HG03558 (cell line): ENCODE measurements around the gene AMBP.

ENCODE experiments used
- ATAC-seq: cut with Tn5 transposase; IDR thresholded peaks from one replicate; pipeline ENCODE4 v1.9.1; 2021; ENCODE audit warnings: moderate number of reproducible peaks; ENCODE audit not compliant: unreplicated experiment; ENCODE audit errors: extremely low read depth

Gene AMBP

DNA sequence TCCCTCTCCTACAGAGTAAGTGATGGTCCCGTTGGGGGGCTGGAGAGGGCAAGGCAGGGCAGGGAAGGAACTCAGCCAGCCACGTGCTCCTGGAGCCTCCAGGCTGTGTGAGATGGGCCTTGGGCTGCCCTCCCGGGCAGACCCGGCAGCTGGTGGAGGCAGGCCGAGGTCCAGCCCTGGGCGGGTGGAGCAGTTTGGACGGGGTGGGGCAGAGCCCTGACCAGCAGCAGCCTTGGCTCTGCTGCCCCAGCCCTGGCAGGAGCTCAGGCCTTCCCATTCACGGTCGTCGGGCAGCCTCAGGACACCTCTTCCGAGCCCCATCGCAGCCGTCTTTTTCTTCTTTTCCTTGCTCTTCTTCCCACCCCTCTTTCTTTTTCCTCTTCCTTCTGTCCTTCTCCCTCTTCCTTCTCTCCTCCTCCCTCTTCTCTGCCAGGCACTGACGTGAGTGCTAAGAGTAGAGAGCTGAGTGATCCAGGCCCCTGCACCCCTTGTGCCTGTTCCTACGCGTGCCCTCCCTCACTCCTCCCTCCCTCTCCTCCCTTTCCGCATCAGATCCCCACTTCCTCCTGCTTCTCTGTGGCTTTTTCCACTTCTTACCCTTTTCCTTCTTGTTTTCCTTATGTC, 42.8 kb downstream of the AMBP start:
- ATAC-seq, result no peak

DNA sequence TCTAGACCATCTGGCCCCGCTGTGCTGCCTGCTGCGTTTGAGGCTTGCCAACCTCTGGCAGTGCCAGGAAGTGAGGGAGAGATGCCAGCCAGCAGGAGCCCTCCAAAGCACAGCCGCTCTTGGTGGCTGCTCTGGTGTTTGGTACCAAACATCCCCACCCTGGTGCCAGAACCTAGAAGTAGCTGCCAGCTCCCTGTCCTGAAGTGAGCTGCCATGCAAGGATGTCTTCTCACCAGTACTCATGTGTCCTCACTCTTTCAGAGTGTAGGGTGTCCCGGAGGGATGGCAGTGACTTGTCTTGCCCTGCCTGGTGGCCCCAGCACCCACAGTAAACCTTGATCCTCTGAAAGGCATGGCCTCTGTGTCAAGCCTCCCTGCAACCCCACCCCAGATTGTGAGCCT, 43.4 kb downstream of the AMBP start:
- ATAC-seq, result no peak

DNA sequence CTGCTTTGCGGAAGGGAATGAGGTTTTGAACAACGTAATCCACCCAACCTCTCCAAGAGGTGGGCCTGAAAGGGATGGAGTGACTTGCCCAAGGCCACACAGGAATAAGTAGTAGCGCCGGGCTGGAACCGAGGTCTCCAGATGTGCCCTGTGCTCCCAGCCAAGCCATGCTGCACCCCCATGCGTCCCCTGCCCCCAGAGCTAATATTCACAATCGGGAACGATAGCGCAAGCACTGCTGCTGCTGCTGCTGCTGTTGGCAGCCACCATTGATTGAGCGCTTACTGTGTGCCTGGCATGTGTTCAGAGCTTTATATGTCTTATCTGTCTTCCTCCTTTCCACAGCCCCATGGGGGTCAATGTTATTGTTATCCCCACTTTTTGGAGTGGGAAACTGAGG, 43.9 kb downstream of the AMBP start:
- no peak for ATAC-seq

DNA sequence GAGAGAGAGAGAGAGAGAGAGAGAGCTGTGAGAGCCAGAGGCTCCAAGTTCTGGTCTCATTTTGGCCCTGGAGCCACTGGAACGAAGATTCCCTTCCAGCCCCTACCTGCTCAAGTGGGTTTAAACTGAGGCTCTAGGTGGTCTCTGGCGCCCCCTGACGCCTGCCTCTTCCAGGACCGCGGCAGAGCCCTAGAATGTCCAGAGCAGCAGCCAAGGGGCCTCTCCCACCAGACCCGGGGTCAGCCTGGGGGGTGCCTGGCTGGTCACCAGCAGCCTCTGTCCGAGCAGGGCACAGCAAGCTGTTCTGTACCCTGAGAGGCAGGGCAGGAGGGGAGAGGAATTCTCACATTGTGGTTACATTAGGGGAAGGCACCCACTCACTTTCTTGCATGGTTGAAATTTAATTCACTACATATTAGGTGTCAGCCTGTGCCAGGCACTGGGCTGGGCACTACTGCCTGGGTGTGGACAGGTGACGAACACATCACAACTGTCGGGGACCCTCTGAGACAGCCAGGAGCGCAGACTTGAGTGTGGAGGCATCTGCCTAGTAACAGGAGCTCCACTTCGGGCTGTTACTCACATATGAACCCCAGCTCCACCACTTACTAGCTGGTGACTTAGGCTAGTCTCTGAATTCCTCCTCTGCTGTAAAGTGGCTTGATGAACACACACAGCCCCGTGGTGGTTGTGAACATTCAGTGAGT, 44.5 kb downstream of the AMBP start:
- ATAC-seq, result no peak

DNA sequence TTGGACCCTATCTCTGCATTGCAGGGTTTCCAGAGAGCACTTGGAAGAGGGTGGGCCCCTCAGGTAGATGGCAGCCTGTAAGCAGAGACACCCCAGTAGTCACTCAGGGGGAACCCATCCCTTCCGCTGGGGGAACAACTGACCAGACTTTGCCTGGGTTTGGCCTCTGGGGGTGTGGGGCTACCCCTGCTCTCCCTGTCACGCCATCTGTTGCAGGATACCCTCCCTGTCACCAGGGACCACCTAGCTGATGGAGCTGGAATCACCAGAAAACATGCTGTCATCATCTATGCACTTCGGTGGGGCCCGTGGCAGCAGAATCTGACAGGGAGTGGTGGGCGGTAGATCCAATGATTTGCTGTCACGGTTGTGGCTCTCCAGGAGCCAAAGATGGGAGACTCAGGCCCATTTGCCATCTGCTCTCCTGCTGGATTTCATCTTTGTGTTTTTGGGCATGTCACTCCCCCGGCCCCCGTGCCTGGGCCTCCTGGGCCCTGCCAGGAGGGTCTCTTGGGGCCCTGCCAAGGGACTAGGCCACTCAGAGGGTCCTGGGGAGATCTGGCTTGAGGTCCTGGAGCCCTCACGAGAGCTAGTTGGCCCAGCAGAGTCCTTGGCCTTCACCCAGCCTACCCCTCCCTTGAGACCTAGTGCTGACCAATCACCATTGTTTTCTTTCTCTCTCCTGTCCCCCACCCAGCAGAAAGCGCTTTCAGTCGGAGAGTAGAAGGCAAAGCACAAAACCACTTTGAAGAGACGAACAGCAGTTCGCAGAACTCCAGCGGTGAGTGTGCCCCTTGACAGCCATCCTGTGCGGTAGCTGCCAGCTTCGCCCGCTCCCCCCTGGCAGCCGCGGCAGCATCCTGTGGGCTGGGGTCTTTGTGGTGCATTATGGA, 45.9 kb downstream of the AMBP start:
- ATAC-seq, result no peak

DNA sequence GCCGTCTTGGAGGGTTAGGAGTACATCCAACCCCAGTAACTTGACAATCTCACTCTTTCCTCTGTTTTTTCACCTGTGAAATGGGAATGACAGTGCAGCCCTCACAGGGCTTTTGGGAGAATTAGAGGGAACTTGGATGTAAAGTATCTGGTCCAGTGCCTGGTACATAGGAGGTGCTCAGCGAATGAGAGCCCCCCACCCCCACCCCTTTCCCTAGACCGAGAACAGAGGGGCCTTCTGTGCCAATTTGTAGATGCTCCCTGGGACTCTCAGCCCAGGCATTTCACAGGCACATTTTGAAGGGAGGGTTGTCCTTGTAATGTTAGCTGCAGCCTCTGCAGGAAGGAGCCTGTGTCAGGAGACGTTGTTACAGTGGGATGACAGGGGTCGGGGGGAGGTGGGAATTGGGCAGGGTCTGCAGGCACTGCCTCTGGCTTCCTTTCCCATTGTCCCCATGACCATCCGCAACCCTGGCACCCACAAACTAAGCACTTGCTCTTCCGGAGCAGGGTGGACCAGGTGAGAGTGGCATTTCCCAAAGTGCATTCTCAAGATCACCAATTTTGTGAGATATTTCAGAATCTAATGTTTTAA, 47.0 kb downstream of the AMBP start:
- no peak for ATAC-seq

DNA sequence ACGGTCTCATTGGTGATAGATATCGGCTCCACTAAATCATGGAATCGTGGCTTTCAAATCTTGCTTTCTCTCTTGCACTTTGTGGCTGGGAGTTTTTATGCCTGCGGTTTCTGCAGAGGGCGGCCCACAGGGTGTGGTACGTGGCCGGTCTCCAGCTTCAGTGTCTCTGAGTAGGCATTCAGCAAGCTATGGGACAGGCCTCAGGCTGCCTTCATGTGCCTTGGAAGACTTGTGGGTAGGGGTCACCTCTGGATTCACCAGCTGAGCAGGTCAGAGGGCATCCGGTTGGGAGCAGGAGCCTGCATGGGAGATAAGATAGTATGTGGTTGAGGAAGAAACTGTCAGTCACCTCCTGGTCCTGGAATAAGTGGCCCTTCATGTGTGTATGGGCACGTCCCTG, 47.7 kb downstream of the AMBP start:
- no peak for ATAC-seq

DNA sequence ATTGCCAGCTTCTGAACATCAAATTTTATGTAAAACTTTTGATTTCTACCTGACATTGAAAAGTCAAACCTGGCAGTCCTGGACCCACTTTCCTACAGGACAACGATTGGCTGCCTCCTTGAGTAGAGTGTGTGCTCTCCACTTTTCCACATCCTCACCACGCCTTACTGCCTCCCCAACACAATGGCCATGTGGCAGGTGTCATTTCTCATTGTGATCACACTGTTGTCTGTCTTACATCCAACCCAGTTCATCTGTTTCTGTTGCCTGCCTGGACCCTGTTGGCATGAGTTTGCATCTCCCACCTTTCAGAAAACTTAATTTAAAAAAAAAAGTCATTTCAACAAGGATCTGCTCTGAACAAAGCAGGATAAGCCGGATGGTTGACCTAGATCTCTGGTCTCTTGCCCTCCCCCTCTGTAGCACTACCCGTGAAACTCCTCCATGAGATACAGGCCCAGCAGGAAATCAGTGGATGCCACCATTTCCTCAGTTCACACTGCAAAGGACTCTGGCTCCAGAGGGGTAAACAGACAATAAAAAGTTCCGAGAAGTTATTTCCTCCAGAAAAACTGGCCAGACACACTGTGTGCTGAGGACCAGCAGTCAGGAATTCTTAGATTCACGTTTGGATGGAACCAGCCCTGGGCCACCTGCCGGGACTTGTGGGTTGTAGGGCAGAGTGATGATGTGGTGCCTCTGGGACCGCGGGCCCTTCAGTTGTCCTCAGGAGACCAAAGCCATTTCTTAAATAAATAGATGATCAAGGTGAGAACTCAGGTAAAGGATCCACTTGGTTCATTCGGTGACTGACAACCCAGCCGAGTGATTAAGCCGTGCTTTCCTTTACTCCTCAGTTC, 48.6 kb downstream of the AMBP start:
- no peak for ATAC-seq

DNA sequence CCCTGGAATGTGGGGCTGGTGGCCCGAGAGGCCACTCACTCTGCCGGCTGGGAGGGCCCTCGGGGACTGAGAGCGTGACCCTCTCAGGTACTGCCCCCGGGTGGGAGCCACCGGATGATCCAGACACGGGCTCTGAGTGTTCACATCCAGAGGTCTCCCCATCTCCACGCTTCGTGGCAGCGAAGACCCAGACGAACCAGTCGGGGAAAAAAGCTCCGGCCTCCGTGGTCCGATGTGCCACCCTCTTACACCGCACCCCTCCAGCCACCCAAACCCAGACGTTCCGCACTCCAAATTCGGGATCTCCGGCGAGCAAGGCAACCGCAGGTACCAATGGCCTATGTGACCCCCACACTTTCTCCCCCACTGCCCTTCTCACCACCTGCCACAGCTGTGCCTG, 49.5 kb downstream of the AMBP start:
- no peak for ATAC-seq

DNA sequence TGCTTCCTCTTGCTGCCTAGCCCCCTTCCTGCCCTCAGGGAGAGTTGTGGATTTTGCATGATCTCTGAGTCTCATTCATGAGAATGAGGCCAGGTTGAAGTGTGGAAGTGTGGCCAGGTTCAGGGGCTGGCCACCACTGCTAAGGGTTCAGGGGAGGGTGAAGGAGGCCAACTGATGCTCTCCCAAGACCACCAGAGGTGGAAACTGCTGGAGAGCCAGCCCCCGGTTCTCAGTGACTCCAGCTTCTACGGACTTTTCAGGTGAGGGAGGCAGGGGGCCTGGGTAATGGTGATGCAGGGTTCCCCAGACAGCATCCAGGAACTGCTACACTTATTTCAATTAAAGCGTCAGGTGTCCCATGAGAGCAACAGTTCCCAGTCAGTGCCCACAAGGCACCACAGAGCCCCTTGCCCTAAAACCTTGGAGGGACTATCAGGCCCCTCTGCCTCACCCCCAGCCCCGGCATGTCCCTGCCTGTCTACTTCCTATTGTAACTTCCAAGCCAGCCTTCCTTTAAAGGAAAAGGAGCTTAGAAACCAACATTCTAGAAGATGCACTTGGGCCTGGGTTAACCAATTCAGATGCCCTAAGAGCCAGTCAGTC, 50.1 kb downstream of the AMBP start:
- no peak for ATAC-seq

DNA sequence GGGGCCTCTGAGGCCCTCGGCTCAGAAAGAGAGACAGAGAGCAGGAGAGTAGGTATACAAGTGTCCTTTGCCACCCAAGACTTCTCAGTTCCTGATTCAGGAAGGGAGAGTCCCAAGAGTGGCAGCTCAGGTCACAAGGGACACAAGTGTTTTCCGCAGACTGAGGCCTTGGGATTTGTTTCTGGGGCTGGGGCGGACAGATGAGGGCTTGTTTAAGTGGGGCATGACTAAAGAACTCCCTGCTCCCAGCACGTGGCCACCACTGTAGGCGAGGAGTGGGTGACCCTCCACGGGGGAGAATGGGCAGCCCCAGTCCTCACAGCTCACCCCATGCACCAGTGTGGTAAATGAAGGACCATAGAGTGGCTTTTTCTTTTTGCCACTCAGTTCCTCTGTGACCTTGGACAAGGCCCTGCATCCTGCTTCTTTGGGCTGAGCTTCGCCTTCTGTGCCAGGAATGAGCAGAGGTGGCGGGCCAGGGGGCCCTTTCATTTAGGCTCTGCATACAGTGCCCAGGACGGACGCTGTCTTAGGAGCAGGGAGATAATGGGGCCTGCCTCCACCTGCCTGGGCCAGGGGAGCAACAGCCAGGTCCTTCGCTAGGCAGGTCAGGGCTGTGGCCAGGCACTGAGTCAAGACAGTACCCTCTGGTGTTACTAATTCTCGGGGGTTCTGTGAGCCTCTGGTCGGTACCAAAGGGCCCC, 50.8 kb downstream of the AMBP start:
- no peak for ATAC-seq

DNA sequence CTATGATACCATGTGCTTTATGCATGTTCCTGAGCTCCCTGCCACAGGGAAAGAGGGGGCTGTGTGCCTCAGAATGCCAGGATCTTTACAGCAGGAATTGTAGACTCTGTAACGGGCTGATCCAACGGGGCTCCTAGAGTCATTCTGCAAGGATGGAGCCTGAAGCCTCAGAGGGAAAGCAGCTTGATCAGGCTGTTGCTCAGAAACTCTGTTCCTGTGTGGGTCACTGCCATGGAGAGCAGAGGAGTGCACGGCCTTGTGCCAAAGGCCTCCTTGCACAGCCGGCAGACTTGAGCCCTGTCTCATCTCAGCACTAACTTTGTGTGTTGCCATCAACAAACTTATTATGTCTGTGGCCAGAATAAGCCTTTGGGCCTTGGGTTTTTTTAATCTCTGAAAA, 51.8 kb downstream of the AMBP start:
- no peak for ATAC-seq

DNA sequence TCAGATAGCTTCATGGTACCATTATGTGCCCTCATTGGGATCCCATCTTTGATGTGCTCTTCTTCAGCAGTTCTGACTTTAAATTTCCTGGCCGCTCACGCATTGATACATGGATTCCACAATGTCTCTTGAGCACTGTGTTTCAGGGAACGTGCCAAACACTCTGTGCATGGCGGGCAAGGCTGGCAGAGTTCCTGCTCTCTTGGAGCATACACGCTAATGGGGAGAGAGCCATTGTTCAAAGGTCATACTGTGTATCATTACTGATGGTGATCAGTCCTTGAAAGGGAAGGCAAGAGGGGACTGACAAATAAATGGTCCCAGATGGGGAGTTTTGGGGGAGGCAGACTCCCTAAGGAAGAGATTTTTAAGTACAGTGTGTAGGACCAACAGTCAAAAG, 52.3 kb downstream of the AMBP start:
- ATAC-seq, result no peak

DNA sequence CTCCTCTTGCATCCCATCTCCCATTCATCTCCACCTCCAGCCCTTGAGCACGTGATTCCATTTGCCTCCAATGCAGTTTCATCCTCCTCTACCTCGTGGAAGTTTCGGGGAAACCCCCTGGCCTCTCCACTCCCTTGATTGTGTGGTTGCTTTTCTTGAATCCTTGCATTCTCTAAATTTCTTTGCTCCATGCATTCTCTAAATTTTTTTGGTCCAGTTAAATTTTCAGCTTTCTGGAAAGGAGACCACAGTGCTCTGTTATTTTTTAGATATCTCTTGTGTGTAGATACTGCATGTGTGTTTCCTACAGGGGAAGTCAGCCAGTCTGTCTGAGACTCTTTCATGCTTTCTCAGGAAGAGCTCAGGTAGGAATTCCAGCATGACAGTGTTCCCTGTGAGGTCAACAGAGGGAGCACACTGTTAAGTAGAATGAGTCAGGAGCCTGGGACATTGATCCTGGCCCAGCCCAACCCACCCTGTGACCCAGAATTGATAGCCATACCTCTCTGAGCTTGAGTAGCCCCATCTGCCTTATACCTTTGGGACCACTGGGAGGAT, 52.8 kb downstream of the AMBP start:
- ATAC-seq, result no peak

DNA sequence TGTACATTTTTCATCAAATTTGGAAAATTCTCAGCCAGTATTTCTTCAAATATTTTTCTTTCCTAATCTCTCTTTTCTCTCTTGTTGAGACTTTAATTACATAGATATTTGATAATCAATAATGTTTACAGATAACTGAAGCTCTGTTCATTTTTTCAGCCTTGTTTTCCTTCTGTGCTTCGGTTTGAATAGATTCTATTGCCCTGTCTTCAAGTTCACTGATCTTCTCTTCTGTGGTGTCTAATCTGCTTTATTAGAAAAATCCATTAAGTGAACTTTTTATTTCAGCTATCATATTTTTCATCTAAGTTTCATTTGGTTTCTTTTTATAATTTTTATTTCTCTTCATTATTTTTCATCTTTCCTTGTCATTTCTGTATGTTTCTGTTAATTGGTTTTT, 54.1 kb downstream of the AMBP start:
- no peak for ATAC-seq

DNA sequence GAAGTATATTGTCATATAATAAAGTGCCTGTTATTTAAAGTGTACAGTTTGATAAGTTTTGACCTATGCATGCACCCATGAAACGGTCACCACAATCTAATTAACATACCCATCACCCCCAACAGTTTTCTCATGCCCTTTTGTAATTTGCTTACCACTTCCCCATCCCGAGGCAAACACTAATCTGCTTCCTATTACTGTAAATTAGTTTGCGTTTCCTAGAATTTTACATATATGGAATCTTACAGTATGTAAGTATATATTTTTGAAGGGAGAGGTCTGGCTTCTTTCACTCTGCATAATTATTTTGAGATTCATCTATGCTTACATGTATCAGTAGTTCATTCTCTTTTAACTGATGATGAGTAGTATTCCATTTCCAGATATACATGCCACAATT, 56.5 kb downstream of the AMBP start:
- ATAC-seq, result no peak

DNA sequence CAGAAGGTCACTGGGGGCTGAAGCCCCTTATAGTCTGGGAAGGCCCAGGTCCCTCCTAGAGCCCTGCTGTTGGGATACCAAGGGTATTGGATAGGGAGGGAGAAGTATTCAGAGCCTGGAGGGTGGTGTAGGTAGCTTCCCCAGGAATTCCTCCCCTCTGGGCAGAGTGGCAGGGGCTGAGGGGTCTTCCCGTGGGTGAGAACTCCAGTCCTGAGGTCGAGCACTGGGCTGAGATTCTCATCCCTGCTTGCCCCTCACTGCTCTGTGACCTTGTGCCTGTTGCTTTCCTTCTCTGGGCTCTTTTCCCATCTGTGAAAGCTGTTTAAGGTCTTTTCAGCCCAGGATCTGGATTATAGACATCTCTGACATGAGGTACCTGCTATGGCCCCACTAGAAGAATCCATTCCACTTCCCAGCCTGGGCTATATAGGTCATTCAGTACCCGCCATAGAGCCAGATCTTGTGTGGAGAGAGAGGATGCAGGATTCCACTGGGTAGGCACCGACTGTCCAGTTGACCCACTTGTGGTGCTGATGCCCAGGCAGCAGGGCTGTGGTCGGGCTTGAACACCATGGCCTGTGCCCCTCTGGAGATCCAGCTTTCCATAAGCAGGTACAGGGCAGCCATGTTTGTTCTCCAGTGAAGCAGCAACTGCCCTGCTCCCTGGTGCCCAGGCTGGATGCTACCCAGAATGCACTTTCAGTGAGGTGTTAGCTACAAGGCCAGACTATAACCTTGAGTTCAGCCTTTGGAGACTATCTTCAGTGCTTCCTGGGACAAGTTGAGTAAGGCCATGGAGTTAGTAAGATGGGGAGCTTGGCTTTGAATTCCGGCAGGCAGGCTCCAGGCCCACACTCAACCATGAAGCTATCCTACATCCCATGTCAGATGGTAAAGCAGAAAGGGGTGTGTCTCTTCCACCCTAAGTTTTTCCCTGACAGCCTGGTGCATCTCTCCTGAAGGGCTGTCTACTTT, 60.1 kb downstream of the AMBP start:
- no peak for ATAC-seq
